Raji (cell line): ENCODE results near the gene NPAS2.

Experiments
- POLR2A ChIP-seq: IDR thresholded peaks from 2 replicates; pipeline ENCODE4 v1.6.1; 2011; ENCODE audit warnings: low read depth, low read length, control low read depth; ENCODE audit not compliant: insufficient read depth

Gene NPAS2

DNA sequence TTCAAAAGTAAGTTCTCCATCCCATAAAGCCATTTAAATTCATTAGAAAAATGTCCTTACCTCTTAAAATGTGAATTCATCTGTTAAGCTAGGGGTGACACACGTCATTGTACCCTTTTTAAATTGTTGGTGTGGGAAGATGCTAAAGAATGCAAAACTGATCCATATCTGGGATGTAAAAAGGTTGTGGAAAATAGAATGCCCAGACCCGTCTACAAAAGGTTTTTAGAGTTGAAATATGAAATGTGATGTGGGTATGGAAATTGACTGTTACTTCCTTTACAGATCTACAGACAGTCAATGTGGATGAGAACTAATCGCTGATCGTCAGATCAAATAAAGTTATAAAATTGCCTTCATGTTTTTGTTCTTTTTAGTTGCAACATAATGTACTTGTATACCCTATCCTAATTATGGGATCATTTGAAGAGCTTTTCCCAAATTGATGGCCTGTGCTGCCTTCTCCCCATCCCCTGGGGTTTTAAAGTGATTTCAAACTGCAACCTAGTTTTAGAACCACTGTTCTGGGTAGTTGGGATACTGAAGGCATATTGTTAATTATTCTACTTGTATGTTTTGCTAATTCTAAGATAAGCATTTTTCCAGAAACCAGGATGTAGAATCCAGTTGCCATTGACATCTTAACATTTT lies 186.3 kb downstream of the NPAS2 start:
- no peak for TF ChIP-seq POLR2A

DNA sequence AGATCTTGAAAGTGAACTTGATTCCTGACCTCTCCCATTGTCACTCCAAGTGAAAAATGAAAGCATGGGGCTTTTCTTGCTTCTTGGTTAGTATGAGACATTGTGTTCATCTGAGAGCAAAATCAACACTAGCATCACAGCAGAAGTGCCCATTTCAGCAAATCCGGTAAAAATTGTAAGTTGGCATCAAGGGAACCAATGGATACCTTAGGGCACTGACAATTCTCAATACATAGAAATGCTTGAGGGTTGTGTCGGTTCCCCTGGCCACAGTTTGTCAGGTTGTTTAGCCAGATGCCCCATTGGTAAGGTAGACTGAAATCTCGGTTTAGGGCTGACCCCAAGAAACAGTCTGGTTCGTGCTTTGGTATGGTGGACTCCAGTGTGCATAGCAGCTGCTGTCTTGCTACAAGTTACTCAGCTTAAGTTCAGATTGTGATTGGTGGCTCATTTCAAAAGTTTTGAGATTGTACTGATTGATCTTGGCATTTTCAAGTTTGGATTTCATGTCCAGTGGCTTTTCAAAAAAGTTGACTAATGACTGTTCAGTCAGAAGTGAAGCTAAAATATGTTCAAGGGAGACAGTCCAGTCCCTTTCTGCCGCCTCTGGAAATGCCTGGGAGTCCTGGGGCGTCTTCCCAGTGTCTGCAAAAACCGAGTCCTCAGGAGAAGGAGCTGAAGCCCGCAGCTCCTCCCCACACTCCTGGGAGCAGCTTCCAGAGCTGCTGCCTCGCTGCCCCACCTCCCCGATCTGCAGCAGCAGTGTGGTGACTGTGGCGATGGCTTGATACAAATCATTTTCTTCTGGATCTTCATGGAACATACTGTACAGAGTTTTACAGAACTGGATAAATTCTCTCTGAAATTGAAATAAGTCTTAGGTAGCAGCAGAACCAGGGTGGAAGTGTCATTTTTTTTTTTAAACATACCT lies 187.7 kb downstream of the NPAS2 start:
- TF ChIP-seq POLR2A: peak; percentile 35; the same call in 1 of the 2 replicates

DNA sequence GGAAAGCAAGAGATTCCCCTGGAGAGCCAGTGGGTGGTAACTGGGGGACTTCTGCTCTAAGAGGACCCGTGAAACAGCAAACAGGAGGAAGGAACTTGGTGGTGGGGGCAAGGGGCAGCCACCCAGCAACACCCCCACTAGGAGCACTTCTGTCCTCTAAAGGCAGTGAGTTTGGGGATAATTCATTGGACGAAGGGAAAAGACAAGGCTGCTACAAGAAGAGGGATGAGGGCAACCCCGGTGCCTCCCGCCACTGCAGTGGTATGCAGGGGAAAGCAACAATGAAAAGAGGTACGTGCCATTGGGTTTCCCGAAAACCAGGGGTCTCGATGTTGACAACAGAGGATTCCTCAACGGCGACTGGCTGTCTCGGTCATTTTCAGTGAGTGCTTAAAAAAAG lies 191.2 kb downstream of the NPAS2 start:
- no peak for TF ChIP-seq POLR2A

DNA sequence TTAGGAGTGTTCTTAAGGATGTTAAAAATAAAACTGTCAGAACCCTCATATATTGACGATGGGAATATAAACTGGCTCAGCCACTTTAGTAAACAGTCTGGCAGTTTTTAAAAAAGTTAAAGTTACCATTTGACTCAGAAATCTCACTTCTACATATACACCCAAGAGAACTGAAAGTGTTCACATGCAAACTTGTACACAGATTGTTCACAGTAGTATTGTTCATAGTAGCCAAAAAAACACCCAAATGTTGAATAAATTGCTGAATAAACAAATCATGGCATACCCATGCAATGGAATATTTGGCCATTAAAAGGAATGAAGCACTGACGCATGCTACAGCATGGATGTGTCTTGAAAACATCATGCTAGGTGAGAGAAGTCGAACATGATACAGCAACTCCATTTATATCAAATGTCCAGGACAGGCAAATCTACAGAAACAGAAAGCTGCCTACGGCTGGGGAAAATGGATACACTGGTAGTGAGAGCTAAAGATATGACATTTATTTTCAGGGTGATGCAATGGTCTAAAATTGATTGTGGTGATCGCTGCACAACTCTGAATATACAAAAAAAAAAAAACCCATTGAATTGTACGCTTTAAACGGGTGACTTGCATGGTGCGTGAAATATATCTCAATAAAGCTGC lies 192.2 kb downstream of the NPAS2 start:
- TF ChIP-seq POLR2A: no peak

GRCh38 chr2:101012706-101013181 lies 192.8 kb downstream of the NPAS2 start:
- TF ChIP-seq POLR2A: no peak

DNA sequence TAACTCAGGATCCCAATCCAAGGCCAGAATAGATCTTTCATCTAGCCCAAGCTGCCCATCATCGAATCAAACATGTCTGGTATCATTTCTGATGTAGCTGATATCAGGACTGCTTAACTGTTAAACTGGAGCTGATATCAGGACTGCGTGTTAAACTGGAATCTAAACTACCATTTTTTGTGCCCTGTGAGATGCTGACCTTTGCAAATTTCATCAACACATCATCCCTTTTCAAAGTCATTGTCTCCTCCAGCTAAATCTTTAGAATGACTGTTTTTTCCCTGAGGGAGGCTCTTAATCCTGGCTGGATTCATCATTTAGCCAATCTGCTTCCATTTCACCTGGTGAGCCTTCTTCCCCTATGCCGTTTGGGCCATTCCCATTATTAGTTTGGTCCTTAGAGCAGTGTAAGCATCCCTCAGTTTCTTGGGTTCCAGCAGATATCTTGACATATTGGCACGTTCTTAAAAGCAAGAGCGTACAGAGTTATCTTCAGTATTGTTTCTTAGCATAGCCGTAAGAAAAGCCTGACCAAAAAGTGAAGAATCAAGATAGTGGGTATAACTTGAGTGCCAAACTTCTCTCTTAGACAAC lies 194.4 kb downstream of the NPAS2 start:
- no peak for TF ChIP-seq POLR2A

- TF ChIP-seq POLR2A: no peak
Observed at GRCh38 chr2:101017371-101017770, 197.4 kb downstream of the NPAS2 start.

DNA sequence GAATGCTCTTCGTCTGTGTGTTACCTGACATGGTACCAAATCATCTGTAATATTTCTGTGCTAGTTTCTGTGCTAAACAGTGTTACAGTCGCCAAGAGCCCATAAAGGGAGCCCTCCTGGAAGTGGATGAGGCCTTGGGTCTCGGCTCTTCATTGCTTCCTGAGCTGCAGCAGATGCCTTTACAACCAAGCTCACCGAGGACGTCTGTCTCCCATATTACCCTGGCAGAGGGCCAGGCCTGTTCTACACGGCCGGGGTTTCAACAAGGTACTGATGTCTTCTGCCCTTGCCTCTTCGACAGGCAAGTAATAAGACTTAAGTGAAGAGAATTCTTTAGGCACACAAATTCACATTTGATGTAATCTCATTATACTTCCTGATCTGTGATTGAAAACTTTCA lies 199.0 kb downstream of the NPAS2 start:
- TF ChIP-seq POLR2A: no peak

GRCh38 chr2:101022221-101022620 lies 202.3 kb downstream of the NPAS2 start:
- no peak for TF ChIP-seq POLR2A

- TF ChIP-seq POLR2A: no peak
Observed at GRCh38 chr2:101023327-101024107, 203.6 kb downstream of the NPAS2 start.

- no peak for TF ChIP-seq POLR2A
Observed at GRCh38 chr2:101025561-101025960, 205.6 kb downstream of the NPAS2 start.

- TF ChIP-seq POLR2A: no peak
Observed at GRCh38 chr2:101026253-101026701, 206.3 kb downstream of the NPAS2 start.

DNA sequence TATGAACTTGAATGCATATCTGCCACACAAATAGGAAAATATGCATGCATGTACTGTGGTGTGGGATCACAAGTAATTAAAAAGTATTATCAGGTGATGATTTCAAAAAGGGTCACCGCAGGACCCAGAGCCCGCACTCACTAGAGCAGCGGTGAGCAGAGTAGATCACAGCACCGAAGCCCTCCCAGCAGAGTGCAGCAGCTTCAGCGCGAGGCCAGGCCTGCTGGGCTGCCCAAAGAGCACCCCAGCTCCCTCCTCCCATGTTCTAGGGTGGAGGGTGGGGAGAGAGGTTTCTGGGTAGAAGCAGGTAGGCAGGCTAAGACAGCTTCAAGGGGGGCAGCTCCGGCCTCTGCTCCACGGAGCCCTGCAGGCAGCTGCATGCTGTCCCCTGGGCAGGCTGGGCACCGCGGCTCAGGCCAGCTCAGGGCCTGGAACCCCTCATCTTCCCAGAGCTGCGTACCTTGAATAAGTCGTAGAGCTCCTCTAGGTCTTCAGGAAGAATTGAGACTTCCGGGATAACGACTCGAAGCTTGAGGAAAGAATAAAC lies 207.1 kb downstream of the NPAS2 start:
- no peak for TF ChIP-seq POLR2A

- no peak for TF ChIP-seq POLR2A
Observed at GRCh38 chr2:101027852-101028251, 207.9 kb downstream of the NPAS2 start.
